Neutrophil (primary cell): ENCODE data around the gene PTRH2.
A peak's percentile ranks its signal among the peaks of the same experiment; 100 is the strongest.

Experiments
- H3K27ac ChIP-seq: fragments of 200-600 bp; sonication (generic); 2 replicates; pipeline ENCODE4 v1.5.1; 2016; ENCODE audit warnings: mild to moderate bottlenecking, moderate library complexity
- H3K27me3 ChIP-seq: fragments of 200-600 bp; sonication (generic); 2 replicates; pipeline ENCODE4 v1.6.0; 2016; ENCODE audit warnings: mild to moderate bottlenecking
- H3K36me3 ChIP-seq: fragments of 200-600 bp; sonication (generic); 2 replicates; pipeline ENCODE4 v1.5.1; 2017
- H3K4me1 ChIP-seq, 2 experiments: fragments of 200-600 bp in 1 of 2; sonication (generic) in 1 of 2; 1 replicate in 1 of 2; 2 replicates in 1 of 2; pipeline versions ENCODE4 v1.5.1 to v1.6.1; 2013 to 2016; ENCODE audit warnings: low read depth in 1 of 2, low read length in 1 of 2, mild to moderate bottlenecking in 1 of 2, moderate library complexity in 1 of 2; ENCODE audit not compliant: control insufficient read depth in 1 of 2, insufficient read depth in 1 of 2
- H3K4me3 ChIP-seq, 2 experiments: fragments of 200-600 bp in 1 of 2; sonication (generic) in 1 of 2; 1 replicate in 1 of 2; 2 replicates in 1 of 2; pipeline ENCODE4 v1.5.1; 2013 to 2016; ENCODE audit warnings: low read depth in 1 of 2, low read length in 1 of 2, mild to moderate bottlenecking in 1 of 2, moderate library complexity in 1 of 2
- H3K9me3 ChIP-seq: fragments of 200-600 bp; sonication (generic); 2 replicates; pipeline ENCODE4 v1.5.1; 2016
- CTCF ChIP-seq: fragments of 200-600 bp; sonication (generic); IDR thresholded peaks from 2 replicates; pipeline ENCODE4 v1.5.1; 2016; ENCODE audit warnings: antibody characterized with exemption

Gene PTRH2

DNA sequence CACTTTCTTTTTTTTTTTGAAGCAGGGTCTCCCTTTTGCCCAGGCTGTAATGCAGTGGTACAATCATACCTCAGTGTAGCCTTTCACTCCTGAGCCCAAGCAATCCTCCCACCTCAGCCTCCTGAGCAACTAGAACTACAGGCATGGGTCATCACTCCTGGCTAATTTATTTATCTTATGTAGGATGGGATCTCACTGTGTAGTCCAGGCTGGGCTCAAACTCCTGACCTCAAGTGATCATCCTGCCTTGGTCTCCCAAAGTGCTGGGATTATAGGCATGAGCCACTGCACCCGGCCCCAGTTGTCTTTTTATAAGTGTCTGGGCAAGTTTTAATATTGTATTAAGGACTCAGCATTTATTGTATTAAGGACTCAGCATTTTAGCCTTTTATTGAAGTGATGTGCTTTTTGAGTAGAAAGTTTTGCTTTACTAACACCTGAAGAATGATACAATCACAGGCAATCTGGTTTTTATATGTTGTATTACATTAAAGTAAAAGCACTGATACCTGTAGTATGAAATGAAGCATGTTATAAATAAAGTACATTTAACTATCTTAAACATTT, 23.1 kb upstream of the PTRH2 start:
- Histone ChIP-seq H3K4me1 (peaks cover 60 to 66% of the 10 kb centered on the region in 2 experiments), H3K4me3 (peak overlapping the region; percentile 72 to 86), H3K27me3 (no peaks in the 10 kb centered on the region), H3K9me3 (no peaks in the 10 kb centered on the region), H3K27ac (peak overlapping the region; percentile 98), H3K36me3 (peaks cover 41% of the 10 kb centered on the region)
- no peak for TF ChIP-seq CTCF

- Histone ChIP-seq H3K27ac (peak overlapping the region; percentile 98), H3K27me3 (no peaks in the 10 kb centered on the region), H3K9me3 (no peaks in the 10 kb centered on the region), H3K36me3 (peaks cover 17% of the 10 kb centered on the region), H3K4me1 (peaks cover 80 to 88% of the 10 kb centered on the region in 2 experiments), H3K4me3 (peak overlapping the region in 1 of 2 experiments; percentile 72)
- TF ChIP-seq CTCF = no peak
Measured at GRCh38 chr17:59727817-59728533, 20.7 kb upstream of the PTRH2 start.

DNA sequence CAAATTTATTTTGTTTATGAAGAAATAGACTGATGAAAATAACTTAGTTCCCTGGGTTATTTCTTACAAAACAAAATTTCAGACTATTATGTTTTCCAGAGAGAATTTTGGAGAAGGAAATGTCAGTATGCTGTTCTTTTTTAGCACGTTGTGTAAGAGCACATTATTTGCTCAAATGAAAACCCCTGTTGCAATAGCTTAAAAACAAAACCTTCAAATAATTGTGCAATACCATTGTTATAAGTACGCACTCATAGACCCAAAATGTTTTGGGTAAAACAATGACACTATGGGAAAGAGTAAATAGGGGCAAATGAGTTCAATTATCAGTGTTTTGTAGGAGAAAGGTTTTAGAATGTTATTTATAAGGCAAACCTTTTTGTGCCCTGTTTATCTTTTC, 18.5 kb upstream of the PTRH2 start:
- Histone ChIP-seq H3K27ac (peak overlapping the region; percentile 98), H3K27me3 (no peaks in the 10 kb centered on the region), H3K9me3 (no peaks in the 10 kb centered on the region), H3K36me3 (no peaks in the 10 kb centered on the region), H3K4me3 (peak overlapping the region; percentile 46 to 72), H3K4me1 (peaks cover 84 to 95% of the 10 kb centered on the region in 2 experiments)
- TF ChIP-seq CTCF = no peak

GRCh38 chr17:59723607-59724006, 16.4 kb upstream of the PTRH2 start:
- peak overlapping the region; percentile 98 for H3K27ac ChIP-seq
- H3K36me3 ChIP-seq = no peaks in the 10 kb centered on the region
- H3K4me3 ChIP-seq = peak overlapping the region; percentile 1 to 72
- no peaks in the 10 kb centered on the region for H3K27me3 ChIP-seq
- H3K9me3 ChIP-seq = no peaks in the 10 kb centered on the region
- peaks cover 76 to 96% of the 10 kb centered on the region in 2 experiments for H3K4me1 ChIP-seq
- TF ChIP-seq CTCF = no peak

DNA sequence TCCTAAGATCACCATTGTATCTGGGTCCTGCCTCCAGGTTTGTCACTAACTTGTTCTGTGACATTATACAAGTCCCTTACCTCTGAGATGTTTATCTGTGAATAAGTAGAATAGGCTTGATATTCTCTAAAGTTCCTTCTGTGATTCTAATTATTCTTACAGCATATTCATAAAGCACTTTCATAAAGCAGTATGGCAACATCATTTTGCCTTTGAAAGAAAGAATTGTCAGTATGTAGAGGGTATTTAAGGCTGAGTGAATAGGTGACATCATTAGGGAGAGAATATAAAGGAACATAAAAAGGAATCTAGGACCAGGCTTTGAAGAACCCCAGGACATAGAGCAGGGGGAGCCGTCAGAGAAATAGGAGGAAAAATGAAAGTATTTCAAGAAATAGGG, 15.8 kb upstream of the PTRH2 start:
- Histone ChIP-seq H3K36me3 (no peaks in the 10 kb centered on the region), H3K27me3 (no peaks in the 10 kb centered on the region), H3K9me3 (no peaks in the 10 kb centered on the region), H3K4me1 (peaks cover 70 to 91% of the 10 kb centered on the region in 2 experiments), H3K27ac (peak overlapping the region; percentile 98), H3K4me3 (peak overlapping the region in 1 of 2 experiments; percentile 72)
- TF ChIP-seq CTCF = no peak
